Measurements from ENCODE around the gene IL15RA.
"Not testable (repeated sequence)": the region's sequence is repeated elsewhere in the genome, so short reads cannot be mapped to it uniquely, and the experiment has no call there.

Gene IL15RA

GRCh38 chr10:5921746-5922145, 55.6 kb downstream of the IL15RA start:
- DNase-seq = no peak

- DNase-seq = no peak
Observed at GRCh38 chr10:5919568-5919967, 57.8 kb downstream of the IL15RA start.

- no peak for DNase-seq
Observed at GRCh38 chr10:5918763-5919162, 58.6 kb downstream of the IL15RA start.

- DNase-seq = no peak
Observed at GRCh38 chr10:5917305-5917704, 60.0 kb downstream of the IL15RA start.

- no peak for DNase-seq
Observed at GRCh38 chr10:5915451-5915850, 61.9 kb downstream of the IL15RA start.

GRCh38 chr10:5913736-5914135, 63.6 kb downstream of the IL15RA start:
- DNase-seq = no peak

GRCh38 chr10:5911670-5912069, 65.7 kb downstream of the IL15RA start:
- no peak for DNase-seq

GRCh38 chr10:5910323-5911100, 66.8 kb downstream of the IL15RA start:
- DNase-seq = no peak

GRCh38 chr10:5908676-5909075, 68.7 kb downstream of the IL15RA start:
- DNase-seq = not testable (repeated sequence)

GRCh38 chr10:5906651-5907050, 70.7 kb downstream of the IL15RA start:
- no peak for DNase-seq

- DNase-seq = no peak
Observed at GRCh38 chr10:5905854-5906507, 71.4 kb downstream of the IL15RA start.

GRCh38 chr10:5904227-5904626, 73.1 kb downstream of the IL15RA start:
- no peak for DNase-seq

GRCh38 chr10:5903563-5903962, 73.8 kb downstream of the IL15RA start:
- no peak for DNase-seq

- no peak for DNase-seq
Observed at GRCh38 chr10:5902511-5903274, 74.7 kb downstream of the IL15RA start.

Measured in fibroblast of skin of back (primary cell).